H54 (cell line): Measurements from ENCODE around the gene UNKL.

ENCODE experiments used
- DNase-seq: peaks from one replicate; pipeline ENCODE4 v3.0.0; 2011; ENCODE audit warnings: low spot score, mixed read lengths; ENCODE audit not compliant: insufficient read length
- FAIRE-seq: peaks from 3 replicates; lab custom pipeline; 2011; peaks lifted over from hg19 to GRCh38; lab: Jason Lieb, UNC
- POLR2A ChIP-seq: IDR thresholded peaks from 2 replicates; pipeline ENCODE4 v1.6.1; 2011; ENCODE audit warnings: low read depth, mild to moderate bottlenecking, low read length

The UNKL gene

DNA sequence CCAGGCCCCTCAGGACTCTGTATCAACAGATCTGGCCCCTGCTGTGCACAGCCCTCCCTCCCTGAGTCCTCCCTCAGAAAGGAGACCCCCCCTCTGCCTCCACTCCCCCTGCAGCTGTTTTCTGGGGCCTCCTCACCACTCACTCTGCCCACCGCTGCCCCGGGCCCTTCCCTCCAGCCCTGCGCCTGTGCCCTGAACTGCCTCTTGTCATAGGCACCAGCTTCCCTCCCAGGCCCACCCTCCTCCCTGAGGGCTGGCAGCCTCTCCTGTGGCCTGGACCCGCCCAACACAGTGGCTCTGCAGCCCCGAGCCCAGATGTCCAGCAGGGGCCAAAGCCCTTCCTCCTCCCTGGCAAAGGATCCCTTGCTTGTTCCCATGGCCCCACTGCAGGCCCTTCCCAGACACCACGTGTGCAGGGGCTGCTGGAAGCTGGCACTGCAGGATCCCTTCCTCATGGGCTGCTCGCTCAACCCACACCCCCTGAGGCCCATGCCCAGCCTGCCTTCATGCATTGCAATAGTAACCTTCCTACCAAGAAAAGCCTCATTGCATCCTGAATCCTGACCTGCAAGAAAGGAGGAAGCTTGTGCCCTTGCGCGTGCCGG, 37.0 kb downstream of the UNKL start:
- TF ChIP-seq POLR2A = no peak
- no peak for FAIRE-seq
- DNase-seq = no peak

DNA sequence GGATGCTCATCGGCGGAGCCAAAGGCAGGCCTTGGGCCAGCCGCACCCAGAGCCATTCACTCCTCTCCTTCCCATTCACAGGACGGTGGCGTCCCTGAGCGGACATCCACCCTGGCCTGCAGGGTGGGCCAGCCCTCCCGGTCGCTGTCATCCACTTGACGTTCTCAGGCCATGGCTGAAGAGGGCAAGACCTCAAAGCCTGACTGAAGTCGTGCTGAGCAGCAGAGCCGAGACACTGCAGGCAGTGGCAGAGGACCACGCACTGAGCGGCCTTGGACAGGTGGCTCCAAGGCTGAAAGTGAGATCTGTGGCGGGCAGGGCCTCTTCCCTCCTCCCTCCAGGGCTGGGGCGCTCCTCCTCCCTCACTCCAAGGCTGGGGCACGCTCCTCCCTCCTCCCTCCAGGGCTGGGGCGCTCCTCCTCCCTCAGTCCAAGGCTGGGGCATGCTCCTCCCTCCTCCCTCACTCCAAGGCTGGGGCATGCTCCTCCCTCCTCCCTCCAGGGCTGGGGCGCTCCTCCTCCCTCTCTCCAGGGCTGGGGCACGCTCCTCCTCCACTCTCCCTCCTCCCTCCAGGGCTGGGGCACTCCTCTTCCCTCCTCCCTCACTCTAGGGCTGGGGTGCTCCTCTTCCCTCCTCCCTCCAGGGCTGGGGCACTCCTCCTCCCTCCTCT, 38.6 kb downstream of the UNKL start:
- no peak for FAIRE-seq
- TF ChIP-seq POLR2A = no peak
- no peak for DNase-seq

DNA sequence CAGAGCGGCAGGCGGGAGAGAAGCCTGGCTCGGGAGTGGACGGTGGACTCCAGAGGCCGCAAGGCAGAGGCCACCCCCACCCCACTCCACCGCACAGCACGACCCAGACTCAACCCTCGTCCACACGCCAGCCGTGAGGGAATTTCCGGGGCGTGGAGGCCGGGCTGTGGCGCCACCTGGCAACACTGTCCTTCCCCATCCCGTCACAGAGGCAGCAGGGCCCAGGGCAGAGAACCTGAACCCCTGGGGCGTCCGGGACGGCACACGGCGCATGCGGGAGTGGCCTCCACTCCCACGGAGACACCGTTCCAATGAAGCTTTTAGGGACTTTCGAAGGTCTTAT, 39.2 kb downstream of the UNKL start:
- TF ChIP-seq POLR2A = no peak
- DNase-seq (no peak), FAIRE-seq (no peak)

DNA sequence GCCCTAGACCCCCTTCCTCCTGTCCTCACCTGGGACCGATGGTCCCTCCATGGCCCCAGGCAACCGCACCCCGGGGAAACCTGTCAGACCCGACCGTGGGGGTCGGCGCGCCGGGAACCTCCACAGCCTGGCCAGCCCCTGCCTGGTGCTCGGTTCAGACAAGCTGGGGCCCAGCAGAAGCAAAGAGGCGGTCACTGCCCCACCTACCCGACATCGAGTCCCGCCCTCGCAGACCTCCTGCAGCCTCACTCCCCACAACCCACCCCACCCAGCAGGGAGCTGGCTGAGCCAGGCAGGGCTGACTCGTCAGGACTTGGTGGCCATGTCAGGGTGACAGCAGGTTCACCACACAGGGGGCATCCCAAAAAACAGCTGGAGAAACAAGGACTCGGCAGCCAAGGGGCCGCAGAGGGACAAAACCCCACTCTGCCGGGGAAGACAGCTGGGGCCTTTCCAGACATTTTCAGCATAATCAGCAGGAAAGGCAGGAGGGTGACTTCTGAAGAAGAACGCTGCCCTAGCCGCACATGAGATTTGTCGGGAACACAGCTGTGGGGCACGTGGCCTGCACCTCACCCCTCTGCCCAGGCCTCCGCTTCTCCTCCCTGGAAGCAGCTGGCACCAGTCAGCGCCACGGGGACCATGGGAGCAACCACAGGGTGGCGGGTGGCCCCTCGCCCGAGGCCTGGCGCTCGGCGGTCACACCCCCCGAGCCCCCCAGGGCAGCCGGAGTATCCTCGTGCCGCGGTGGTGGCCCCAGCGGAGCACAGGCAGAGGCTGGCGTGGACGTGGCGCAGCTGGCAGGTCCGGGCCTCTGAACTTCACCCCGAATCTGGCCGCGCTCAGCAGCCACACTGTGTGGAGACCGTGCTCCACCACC, 39.8 kb downstream of the UNKL start:
- no peak for TF ChIP-seq POLR2A
- no peak for FAIRE-seq
- no peak for DNase-seq

DNA sequence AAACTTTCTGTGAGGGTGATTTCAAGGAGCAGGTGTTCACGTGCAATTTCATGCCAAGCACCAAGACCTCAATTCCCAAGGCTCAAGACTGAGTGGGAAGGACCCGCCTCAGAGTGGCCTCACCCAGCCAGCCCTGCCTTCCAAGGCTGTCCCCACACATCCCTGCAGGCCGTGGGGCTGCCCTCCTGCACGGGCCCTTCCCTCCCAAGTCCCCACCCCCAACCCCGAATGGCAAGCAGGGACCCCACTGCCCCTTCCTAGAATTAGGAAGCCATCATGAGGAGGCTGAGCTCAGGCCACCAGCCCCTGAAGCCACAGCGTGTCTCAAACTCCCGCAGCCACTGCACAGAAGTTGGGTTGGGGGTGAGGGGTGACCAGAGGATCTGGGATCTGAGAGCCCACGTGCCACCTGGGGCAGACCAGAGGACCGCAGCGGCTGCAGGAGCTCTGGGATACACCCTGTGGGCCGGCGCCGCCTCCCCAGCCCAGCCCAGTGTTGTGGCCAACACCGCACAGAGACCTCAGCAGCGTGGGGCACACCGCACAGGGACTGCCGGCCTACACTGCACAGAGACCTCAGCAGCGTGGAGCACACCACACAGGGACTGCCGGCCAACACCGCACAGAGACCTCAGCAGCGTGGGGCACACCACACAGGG, 42.1 kb downstream of the UNKL start:
- TF ChIP-seq POLR2A = no peak
- FAIRE-seq (no peak), DNase-seq (no peak)

DNA sequence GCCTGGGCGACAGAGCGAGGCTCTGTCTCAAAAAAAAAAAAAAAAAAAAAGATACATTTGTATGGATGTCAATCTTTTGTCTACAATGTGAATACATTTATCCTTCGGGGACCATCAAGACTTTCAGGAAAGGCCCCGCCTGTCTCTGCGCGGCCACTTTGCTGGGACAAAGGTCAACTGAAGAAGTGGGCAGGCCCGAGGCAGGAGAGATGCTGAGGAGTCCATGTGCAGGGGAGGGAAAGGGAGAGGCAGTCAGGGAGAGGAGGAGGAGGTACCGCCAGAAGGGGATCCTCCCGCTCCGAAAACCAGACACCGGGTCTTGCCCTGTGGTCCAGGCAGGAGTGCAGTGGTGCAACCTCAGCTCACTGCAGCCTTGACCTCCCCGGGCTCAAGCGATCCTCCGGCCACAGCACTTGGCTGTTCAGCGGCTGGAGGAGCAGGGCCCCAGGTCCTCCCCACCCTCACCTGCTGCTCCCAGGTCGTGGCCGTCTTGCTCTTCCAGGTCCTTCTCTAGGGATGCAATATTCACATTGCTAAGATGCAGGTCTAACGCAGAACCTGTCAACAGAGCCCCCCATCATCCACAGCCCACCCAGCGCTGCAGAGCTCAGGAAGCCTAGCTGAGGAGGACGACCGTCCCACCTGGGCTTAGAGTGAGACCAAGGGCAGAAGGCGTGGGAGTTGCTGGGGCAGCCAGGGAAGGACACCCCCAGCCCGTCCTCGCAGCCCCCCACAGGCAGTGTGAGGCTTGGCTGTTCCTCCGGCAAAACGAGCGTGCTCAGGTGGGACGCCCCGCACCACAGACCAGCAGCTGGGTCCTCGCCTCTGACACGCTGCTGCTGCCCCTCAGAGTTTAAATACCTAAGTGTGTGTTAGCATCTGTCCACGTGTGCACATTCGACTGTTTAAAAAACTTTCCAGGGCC, 43.2 kb downstream of the UNKL start:
- no peak for FAIRE-seq
- TF ChIP-seq POLR2A = no peak

DNA sequence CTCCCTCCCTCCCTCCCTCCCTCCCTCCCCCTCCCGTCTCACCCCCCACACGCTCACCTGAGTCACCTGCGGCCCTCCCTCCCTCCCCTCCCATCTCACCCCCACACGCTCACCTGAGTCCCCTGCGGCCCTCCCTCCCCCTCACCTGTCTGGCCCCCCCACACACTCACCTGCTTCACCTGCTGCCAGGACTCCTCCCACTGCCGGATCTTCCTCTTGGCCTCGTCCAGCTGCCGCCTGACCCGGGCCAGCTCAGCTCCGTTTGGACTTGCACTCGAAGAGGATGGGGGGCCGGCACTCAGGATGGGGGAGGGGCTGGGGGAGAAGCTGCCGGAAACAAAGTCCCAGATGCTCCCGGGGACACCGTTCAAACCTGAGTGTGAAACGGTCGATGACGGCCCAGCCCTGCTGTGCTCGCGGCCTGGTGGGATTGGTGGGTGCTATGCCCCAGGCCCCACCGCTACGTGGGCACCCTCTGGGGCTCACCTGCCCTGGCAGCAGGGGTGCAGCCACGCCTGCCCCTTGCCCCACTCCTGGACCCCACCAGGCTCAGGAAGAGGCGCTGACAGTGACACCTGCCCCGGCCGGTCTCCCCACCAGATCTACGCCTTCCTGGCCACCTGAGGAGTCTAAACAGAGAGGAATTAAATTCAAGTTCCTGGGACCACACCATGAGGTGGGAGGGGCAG, 46.9 kb downstream of the UNKL start:
- DNase-seq = no peak
- FAIRE-seq = no peak
- no peak for TF ChIP-seq POLR2A

More for the DNA sequence above, 43.2 kb downstream of the UNKL start:
- DNase-seq = no peak

DNA sequence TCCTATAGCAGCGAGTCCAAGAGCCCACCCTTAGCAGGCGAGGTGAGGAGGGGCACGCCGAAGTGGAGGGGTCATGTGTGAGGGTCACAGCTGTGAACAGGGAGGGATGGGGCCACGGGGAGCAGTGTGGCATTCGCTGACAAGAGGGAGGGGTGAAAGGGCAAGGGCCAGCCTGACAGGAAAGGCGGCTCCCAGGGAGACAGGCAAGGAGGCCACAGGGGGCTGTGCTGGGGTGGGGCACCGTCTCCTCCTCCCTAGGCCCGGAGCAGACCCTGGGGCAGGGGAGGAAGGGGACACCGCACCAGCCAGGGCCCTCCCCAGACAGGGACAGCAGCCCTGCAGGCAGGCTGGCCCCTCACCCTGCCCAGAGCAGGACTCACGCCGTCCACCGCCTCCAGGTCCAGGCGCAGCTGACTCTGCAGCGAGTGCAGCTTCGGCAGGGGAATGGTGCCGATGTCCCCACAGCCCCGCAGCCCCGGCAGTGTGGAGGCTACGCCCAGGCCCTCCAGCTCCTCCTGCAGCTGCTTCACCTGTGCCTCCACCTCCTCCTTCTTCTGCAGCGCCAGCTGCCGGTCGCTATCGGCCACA, 47.7 kb downstream of the UNKL start:
- no peak for FAIRE-seq
- TF ChIP-seq POLR2A = no peak
- DNase-seq = no peak

DNA sequence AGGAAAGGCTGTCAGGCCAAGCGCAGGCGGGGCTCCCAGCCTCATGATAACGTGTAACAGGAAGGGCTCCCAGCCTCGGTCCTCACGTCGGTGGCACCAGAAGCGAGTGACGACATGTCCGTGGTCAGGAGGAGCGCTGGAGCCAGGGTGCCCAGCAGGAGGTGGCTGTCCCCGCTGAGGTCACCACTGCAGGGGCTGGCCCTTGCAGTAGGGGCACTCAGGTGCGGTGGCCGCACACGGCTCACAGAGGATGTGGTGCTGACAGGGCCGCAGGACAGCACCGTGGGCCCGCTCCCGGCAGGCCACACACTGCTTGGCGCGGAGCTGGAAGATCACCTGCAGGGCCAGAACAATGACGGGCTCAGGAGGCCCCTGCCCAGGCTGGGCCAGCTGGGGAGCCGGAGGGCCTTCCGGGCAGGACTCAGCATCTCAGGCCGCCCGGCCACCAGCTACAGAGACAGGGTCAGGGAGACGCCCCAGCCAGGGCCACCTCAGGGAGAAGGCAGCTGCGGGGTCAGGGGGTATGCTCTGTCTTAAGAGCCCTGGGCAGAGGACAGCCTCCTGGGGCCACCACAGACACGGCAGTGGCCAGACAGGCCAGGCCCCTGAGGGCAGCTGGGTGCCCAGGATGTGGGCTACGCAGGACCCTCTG, 48.3 kb downstream of the UNKL start:
- DNase-seq (no peak), FAIRE-seq (no peak)
- TF ChIP-seq POLR2A = no peak

DNA sequence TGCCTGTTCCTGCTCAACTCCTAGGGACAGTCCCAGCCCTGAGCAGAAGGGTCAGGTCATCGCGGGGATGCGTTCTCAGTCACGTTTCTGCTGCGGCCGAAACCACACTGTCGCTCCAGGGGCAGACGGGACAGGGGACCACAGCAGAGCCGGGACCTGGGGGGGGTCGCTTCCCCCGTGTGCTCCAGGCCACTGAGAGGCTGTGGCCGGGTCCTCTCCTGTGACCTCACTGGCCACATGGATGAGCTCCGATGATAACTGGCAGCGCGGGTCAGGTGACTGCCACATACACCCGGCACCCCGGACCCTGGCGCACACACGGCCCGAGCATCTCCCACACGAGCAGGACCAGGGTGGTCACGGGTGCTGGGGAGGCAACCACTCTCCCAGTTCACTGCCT, 50.0 kb downstream of the UNKL start:
- FAIRE-seq = no peak
- TF ChIP-seq POLR2A = no peak

DNA sequence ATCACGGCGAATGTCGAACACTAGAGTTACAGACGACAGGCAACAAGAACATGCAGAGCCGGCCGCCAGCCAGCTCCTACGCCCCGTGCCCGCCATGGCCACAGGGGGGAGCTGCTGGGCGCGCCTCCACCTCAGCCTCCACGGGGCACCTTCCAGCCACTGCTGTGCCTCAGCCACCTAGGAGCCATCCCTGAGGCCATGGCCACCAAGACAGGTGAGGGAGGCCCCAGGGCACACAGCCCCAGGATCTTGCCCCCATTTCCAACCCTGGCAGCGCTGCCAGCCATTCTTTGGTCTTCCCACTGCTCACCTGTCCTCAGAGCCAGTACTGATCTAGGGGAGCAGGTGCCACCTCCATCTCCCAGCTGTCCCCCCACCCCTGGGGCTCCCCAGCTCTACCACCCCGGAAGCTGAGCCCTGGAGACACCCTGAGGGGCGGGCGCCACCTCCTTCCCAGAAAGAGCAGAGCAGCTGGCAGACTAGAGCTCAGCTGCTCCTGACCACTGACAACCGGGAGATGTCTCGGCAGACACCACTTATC, 50.9 kb downstream of the UNKL start:
- FAIRE-seq (no peak), DNase-seq (peak; percentile 71)
- TF ChIP-seq POLR2A = no peak

More for the DNA sequence above, 50.0 kb downstream of the UNKL start:
- no peak for DNase-seq
